Caco-2 (cell line): ENCODE results near the gene TSPAN31. TPM values are rescaled to one million over a fixed set of nuclear protein-coding genes. Genes with fewer than 3 reads are reported as not detected.

ENCODE experiments used
- BruUV-seq: library from RNA; stranded (reverse); fragments of 400-500 nt; replicated peaks from 2 replicates; lab custom pipeline; 2021; lab: Mats Ljungman, UMichigan
- CTCF ChIA-PET: fragments of 300-600 bp; sonication (Branson Sonifier 250); formaldehyde crosslinking; loops from one replicate; lab custom pipeline; 2022; ENCODE audit warnings: antibody characterized with exemption; lab: Charles Lee
- POLR2A ChIA-PET: fragments of 300-600 bp; sonication (Branson Sonifier 250); formaldehyde crosslinking; loops from one replicate; lab custom pipeline; 2022; ENCODE audit warnings: antibody characterized with exemption; lab: Charles Lee
- DNase-seq, 2 experiments: peaks; one replicate each; pipeline versions ENCODE4 v3.0.0 to v3.0.0-alpha.2; 2020 to 2022
- H3K27me3 ChIP-seq: replicated peaks from 2 replicates; pipeline ENCODE4 v1.6.0; 2011; ENCODE audit warnings: low read length; ENCODE audit not compliant: control insufficient read depth, insufficient read depth
- H3K36me3 ChIP-seq: 2 replicates; pipeline ENCODE4 v1.5.1; 2011; ENCODE audit warnings: low read length; ENCODE audit not compliant: control insufficient read depth, insufficient read depth
- H3K4me1 ChIP-seq: fragments of 250-450 bp; sonication (Bioruptor Pico); 2 replicates; pipeline ENCODE4 v1.5.1; 2020; ENCODE audit warnings: mild to moderate bottlenecking
- H3K4me3 ChIP-seq: 2 replicates; pipeline ENCODE4 v1.5.1; 2011; ENCODE audit warnings: low read depth, mild to moderate bottlenecking, control low read depth, low read length
- H3K9me3 ChIP-seq: fragments of 250-450 bp; sonication (Bioruptor Pico); 2 replicates; pipeline ENCODE4 v1.5.1; 2020; ENCODE audit warnings: mild to moderate bottlenecking, moderate library complexity
- H3K27ac Mint-ChIP-seq: one replicate; pipeline ENCODE4 v1.8.0; 2022; ENCODE audit warnings: mixed read lengths; ENCODE audit not compliant: unreplicated experiment
- H3K27me3 Mint-ChIP-seq: one replicate; pipeline ENCODE4 v1.8.0; 2022; ENCODE audit warnings: mixed read lengths; ENCODE audit not compliant: insufficient read depth, unreplicated experiment
- H3K36me3 Mint-ChIP-seq: one replicate; pipeline ENCODE4 v1.8.0; 2022; ENCODE audit warnings: mild to moderate bottlenecking, mixed read lengths; ENCODE audit not compliant: insufficient read depth, unreplicated experiment
- H3K4me1 Mint-ChIP-seq: one replicate; pipeline ENCODE4 v1.8.0; 2022; ENCODE audit warnings: low read depth, mixed read lengths; ENCODE audit not compliant: unreplicated experiment
- H3K4me3 Mint-ChIP-seq: one replicate; pipeline ENCODE4 v1.8.0; 2022; ENCODE audit warnings: mild to moderate bottlenecking, moderate library complexity, mixed read lengths; ENCODE audit not compliant: unreplicated experiment
- H3K9me3 Mint-ChIP-seq: one replicate; pipeline ENCODE4 v1.8.0; 2022; ENCODE audit warnings: mixed read lengths; ENCODE audit not compliant: unreplicated experiment
- CTCF ChIP-seq, 2 experiments: fragments of 200-600 bp in 1 of 2; IDR thresholded peaks; 1 replicate in 1 of 2; 2 replicates in 1 of 2; pipeline versions ENCODE4 v1.5.1 to v1.8.0; 2011 to 2022; ENCODE audit warnings: antibody characterized with exemption in 1 of 2, control low read depth in 1 of 2, inconsistent platforms in 1 of 2, low read depth in 1 of 2, low read length in 1 of 2, mild to moderate bottlenecking in 1 of 2, moderate library complexity in 1 of 2; ENCODE audit not compliant: insufficient read depth in 1 of 2, severe bottlenecking in 1 of 2, unreplicated experiment in 1 of 2
- intact Hi-C: fragments of 100-400 bp; cut with micrococcal nuclease; formaldehyde crosslinking; loops from one replicate; pipeline ENCODE4 v1.10.0; 2022; ENCODE audit not compliant: unreplicated experiment
- total RNA-seq: library from RNA; stranded (reverse); gene quantifications from 2 replicates; pipeline ENCODE4 v1.2.3, GENCODE V29; 2022

TSPAN31 gene
- total RNA-seq, 1 experiment from 2014 or later = 23.3 TPM

- Histone ChIP-seq H3K9me3 (no peaks in the 10 kb centered on the region), H3K4me3 (peak within 1 kb of the TSS; percentile 67), H3K4me1 (peaks cover 16% of the 10 kb centered on the region; the same call in 1 of the 2 replicates), H3K36me3 (peaks cover 3% of the 10 kb centered on the region; the same call in 1 of the 2 replicates), H3K27me3 (no peaks in the 10 kb centered on the region)
- Mint-ChIP-seq H3K27me3 (no peaks in the 10 kb centered on the region), H3K36me3 (peaks cover 38% of the 10 kb centered on the region), H3K27ac (peak within 1 kb of the TSS; percentile 45), H3K9me3 (no peaks in the 10 kb centered on the region), H3K4me3 (peak within 1 kb of the TSS; percentile 82), H3K4me1 (peaks cover 27% of the 10 kb centered on the region)
- POLR2A ChIA-PET = no interaction called here
- intact Hi-C loops = no loop called here
- no peak for TF ChIP-seq CTCF (IDR thresholded peaks at IDR 0.05; ENCODE audit: insufficient read depth in 1 of 2, low read depth in 1 of 2, low read length in 1 of 2, severe bottlenecking in 1 of 2, unreplicated experiment in 1 of 2)
- CTCF ChIA-PET = no interaction called here
- peak; percentile 86 to 88 for DNase-seq
- no TSS peak for BruUV-seq
Measured at GRCh38 chr12:57754411-57755193, 9.8 kb downstream of the TSPAN31 start, which contains the start of gene MARCHF9. MARCHF9 (plus strand) TSS chr12:57755103; CDS start chr12:57755529, 426 bp downstream.

GRCh38 chr12:57755194-57755453, 10.3 kb downstream of the TSPAN31 start:
- Mint-ChIP-seq H3K27me3 (no peaks in the 10 kb centered on the region), H3K9me3 (no peaks in the 10 kb centered on the region), H3K4me3 (peak overlapping the region; percentile 82), H3K36me3 (peaks cover 37% of the 10 kb centered on the region), H3K27ac (no peak overlapping the region), H3K4me1 (peaks cover 27% of the 10 kb centered on the region)
- Histone ChIP-seq H3K27me3 (no peaks in the 10 kb centered on the region), H3K36me3 (peaks cover 3% of the 10 kb centered on the region; the same call in 1 of the 2 replicates), H3K4me3 (peak overlapping the region; percentile 67), H3K4me1 (peaks cover 16% of the 10 kb centered on the region; the same call in 1 of the 2 replicates), H3K9me3 (no peaks in the 10 kb centered on the region)
- CTCF ChIA-PET = interaction anchor here (2.0 kb wide), 1 partner anchor 10 kb away, joined by 8 read pairs; no protein-coding TSS in a partner anchor
- POLR2A ChIA-PET = no interaction called here
- no TSS peak for BruUV-seq
- intact Hi-C loops = no loop called here
- no peak for TF ChIP-seq CTCF (IDR thresholded peaks at IDR 0.05; ENCODE audit: insufficient read depth in 1 of 2, low read depth in 1 of 2, low read length in 1 of 2, severe bottlenecking in 1 of 2, unreplicated experiment in 1 of 2)
- DNase-seq = no peak

GRCh38 chr12:57755454-57756372, 10.9 kb downstream of the TSPAN31 start:
- Mint-ChIP-seq H3K36me3 (peaks cover 31% of the 10 kb centered on the region), H3K27ac (no peak overlapping the region), H3K4me1 (peaks cover 27% of the 10 kb centered on the region), H3K4me3 (peak overlapping the region; percentile 82), H3K9me3 (no peaks in the 10 kb centered on the region), H3K27me3 (no peaks in the 10 kb centered on the region)
- DNase-seq = peak; percentile 60 to 64
- intact Hi-C loops = no loop called here
- H3K27me3 ChIP-seq = no peaks in the 10 kb centered on the region
- BruUV-seq = no TSS peak
- H3K36me3 ChIP-seq = no peaks in the 10 kb centered on the region
- H3K4me1 ChIP-seq = peaks cover 16% of the 10 kb centered on the region; the same call in 1 of the 2 replicates
- no peaks in the 10 kb centered on the region for H3K9me3 ChIP-seq
- TF ChIP-seq CTCF (IDR thresholded peaks at IDR 0.05; ENCODE audit: insufficient read depth in 1 of 2, low read depth in 1 of 2, low read length in 1 of 2, severe bottlenecking in 1 of 2, unreplicated experiment in 1 of 2) = no peak
- peak overlapping the region; percentile 67 for H3K4me3 ChIP-seq
- POLR2A ChIA-PET = interaction anchor here (0.9 kb wide), 1 partner anchor 10 kb away, joined by 3 read pairs; no protein-coding TSS in a partner anchor
- CTCF ChIA-PET = interaction anchor here (0.9 to 2.0 kb wide), 3 partner anchors 8 to 11 kb away, joined by 3 to 8 read pairs (median 8); partner anchors contain the start of gene CYP27B1
